GM12872 (cell line): ENCODE data around the gene RAB15.

Experiments used
- TF ChIP-seq, protein P1 (sequence below): IDR thresholded peaks from 3 replicates; pipeline ENCODE4 v1.5.1; 2011; ENCODE audit warnings: low read depth, mild to moderate bottlenecking, low read length, moderate library complexity; ENCODE audit not compliant: insufficient read depth

The RAB15 gene

DNA sequence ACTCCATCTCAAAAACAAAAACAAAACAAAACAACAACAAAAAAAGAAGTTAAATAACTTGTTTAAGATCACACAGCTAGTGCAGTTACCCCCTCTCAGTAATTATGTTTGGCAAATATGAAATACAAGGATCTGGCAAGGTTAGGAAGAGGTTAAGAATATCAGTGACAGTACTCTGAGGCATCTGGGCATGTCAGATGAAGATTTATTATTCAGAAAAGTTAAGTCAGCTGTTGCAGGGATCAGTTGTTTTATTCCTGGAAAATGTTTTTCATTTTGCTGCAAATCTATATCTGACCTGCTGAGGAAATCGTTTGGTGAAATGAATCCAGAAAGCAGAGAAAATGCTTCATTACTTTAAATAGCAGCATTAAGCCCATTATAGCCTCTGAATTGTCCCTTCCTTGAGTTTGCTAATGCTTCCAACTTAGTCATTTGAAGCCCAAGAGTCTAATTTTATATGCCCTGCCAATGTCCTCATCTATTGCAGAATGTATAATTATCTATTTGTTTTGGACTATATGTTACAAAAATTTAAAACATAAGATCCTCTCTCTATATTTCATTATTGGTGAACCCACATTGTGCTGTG is 37.7 kb downstream of the RAB15 start:
- TF ChIP-seq, protein P1, sequence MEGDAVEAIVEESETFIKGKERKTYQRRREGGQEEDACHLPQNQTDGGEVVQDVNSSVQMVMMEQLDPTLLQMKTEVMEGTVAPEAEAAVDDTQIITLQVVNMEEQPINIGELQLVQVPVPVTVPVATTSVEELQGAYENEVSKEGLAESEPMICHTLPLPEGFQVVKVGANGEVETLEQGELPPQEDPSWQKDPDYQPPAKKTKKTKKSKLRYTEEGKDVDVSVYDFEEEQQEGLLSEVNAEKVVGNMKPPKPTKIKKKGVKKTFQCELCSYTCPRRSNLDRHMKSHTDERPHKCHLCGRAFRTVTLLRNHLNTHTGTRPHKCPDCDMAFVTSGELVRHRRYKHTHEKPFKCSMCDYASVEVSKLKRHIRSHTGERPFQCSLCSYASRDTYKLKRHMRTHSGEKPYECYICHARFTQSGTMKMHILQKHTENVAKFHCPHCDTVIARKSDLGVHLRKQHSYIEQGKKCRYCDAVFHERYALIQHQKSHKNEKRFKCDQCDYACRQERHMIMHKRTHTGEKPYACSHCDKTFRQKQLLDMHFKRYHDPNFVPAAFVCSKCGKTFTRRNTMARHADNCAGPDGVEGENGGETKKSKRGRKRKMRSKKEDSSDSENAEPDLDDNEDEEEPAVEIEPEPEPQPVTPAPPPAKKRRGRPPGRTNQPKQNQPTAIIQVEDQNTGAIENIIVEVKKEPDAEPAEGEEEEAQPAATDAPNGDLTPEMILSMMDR = no peak

DNA sequence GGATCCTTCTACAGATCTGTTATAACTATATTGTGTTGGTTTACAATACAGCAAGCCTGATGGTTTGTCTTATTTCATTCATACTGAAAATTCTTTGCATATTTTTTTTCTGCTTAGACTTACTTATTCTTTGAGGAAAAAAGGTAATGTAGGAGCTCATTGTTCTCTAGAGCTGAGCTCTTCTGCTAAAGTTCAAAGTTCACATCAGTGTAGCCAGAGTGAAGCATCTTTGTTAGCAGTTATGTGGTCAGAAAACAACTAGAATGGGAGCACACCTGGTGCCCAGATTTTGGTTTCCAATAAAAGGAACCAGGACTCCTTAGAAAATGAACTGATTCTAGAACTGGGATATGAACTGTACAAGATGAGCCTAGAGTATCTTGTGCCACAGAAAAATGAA is 39.9 kb downstream of the RAB15 start:
- TF ChIP-seq, protein P1 = no peak

DNA sequence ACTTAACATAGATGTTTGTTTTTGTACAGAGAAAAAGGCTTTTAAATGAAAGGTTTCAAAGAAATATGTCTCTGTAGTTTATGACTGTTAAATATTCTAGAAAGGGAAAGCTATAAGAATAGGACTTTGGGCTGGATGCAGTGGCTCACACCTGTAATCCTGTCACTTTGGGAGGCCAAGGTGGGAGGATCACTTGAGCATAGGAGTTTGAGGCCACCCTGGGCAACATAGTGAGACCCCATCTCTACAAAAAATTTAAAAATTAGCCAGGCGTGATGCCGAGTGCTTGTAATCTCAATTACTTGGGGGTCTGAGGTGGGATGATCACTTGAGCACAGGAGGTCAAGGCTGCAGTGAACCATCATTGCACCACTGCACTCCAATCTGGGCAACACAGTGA is 41.0 kb downstream of the RAB15 start:
- TF ChIP-seq, protein P1 = no peak

DNA sequence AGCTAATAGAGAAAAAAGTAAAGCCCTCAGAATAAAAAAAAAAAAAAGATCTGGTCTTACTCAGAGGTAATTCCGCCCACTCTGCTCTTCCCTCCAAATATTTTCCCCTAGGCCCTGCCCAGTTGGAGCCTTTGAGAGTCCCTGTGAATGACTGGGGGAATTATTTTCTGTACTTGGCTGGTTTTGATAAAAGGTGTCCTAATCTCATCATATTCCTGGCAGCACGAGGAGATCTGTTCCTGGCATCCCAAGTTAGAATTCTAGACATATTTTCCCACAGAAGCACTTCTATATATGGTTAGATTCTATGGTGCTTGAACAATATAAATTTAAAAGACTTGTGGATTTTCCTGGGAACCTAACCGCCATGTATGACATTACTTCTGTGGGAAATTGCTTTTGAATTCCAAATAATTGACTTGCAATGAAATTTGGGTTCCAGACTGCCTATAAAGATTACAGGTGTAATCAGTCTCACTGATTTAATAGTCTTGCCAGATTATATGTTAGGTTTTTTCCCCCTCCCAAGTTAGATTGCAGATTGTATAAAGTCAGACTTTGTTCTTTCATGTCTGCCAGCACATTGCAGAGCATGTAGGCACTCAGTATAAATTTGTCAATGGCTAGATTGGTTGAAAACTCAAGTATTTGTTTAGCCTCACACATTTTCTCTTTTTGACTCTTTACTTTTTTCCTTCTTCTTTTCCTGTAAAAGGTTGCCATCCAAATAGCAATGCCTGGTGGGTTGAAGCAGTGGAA is 41.9 kb downstream of the RAB15 start:
- TF ChIP-seq, protein P1 = no peak

DNA sequence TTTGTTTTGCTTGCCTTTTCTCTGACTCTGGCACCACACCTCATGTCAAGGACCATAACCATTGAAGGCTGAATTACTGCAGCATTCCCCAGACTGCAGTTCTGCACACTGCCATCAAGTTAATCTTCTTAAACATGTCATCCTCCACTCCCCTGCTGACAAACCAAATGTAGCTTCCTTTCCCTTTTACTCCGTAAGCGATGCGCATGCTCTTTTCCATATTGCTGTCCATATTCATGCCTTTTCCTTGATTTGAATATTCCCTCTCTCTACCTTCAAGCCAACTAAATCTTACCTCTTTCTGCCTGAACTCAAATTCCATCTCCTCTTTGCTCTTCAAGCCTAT is 43.1 kb downstream of the RAB15 start:
- TF ChIP-seq, protein P1 = no peak

DNA sequence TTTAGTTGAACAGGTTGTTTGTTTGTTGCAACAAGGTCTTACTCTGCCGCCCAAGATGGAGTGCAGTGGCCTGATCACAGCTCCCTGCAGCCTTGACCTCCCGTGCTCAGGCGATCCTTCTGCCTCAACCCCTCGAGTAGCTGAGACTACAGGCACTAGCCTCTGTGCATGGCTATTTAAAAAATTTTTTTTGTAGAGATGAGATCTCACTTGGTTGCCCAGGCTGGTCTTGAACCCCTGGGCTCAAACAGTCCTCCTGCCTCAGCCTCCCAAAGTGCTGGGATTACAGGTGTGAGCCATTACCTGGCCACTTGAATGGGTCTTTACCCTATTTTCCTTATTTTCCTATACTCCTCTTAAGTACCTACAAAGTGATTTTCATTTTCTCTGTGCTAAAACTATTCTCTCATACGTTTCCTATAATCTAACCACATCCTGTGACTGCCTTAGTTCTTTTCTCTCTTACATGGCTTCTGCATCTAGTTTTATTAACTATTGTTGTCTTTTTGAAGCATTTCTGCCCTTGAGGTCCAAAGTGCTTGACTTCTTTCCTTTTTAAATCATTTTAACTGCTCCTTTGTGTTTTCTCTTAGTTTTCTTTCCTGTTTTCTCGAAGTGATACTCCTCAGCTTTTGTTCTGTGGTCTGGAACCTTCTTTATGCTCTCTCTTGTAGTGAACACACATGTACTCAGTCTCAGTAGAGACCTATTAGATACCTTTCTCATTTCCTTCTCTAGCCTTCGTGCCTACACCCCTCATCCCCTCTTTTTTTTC is 43.7 kb downstream of the RAB15 start:
- TF ChIP-seq, protein P1 = no peak

DNA sequence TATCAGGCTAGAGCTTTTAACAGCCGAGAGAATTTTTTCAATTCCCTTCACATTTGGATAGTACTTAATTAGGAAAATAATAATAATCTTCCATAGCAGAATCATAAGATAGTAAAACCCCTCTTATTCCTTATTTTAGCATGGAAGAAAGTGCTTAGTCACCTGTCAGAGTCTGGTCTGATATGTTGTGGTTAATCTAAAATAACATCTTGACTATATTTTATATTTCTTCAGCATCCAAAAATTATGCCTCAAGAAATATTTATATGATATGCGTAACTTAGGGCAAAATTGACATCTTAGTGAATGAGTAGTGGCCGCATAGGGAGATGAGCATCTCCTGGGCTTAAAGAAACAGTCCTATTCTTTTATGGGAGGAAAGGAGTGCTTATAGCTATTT is 45.1 kb downstream of the RAB15 start:
- TF ChIP-seq, protein P1 = no peak
